H9 (cell line): ENCODE data around the gene TFF2. TPM values are rescaled to one million over a fixed set of nuclear protein-coding genes. Genes with fewer than 3 reads are reported as not detected.

Experiments used
- DNase-seq: peaks from one replicate; pipeline ENCODE4 v3.0.0-alpha.2; 2017
- H2AFZ ChIP-seq: one replicate; pipeline ENCODE4 v1.6.1; 2013; ENCODE audit warnings: mild to moderate bottlenecking, low read length, control low read depth, moderate library complexity
- H2AK5ac ChIP-seq: 2 replicates; pipeline ENCODE4 v1.6.1; 2013; ENCODE audit warnings: low read length, control low read depth, mixed read lengths; ENCODE audit not compliant: insufficient read length
- H2BK120ac ChIP-seq: one replicate; pipeline ENCODE4 v1.6.1; 2013; ENCODE audit warnings: low read depth, mild to moderate bottlenecking, low read length, control low read depth, inconsistent platforms; ENCODE audit not compliant: poor library complexity, severe bottlenecking
- H2BK12ac ChIP-seq: 2 replicates; pipeline ENCODE4 v1.6.1; 2013; ENCODE audit warnings: low read length, control low read depth, mixed read lengths, low read depth; ENCODE audit not compliant: insufficient read length
- H2BK15ac ChIP-seq: 2 replicates; pipeline ENCODE4 v1.6.1; 2013; ENCODE audit warnings: low read depth, low read length, control low read depth
- H2BK20ac ChIP-seq: one replicate; pipeline ENCODE4 v1.6.1; 2013; ENCODE audit warnings: low read depth, mild to moderate bottlenecking, low read length, control low read depth, inconsistent platforms; ENCODE audit not compliant: poor library complexity, severe bottlenecking
- H2BK5ac ChIP-seq: 2 replicates; pipeline ENCODE4 v1.6.1; 2013; ENCODE audit warnings: low read length, control low read depth, mixed read lengths; ENCODE audit not compliant: insufficient read length
- H3K14ac ChIP-seq: 2 replicates; pipeline ENCODE4 v1.6.1; 2013; ENCODE audit warnings: low read length, control low read depth; ENCODE audit not compliant: insufficient read depth
- H3K18ac ChIP-seq: 2 replicates; pipeline ENCODE4 v1.6.1; 2013; ENCODE audit warnings: low read depth, mild to moderate bottlenecking, mixed read lengths, low read length, control low read depth; ENCODE audit not compliant: insufficient read length
- H3K23ac ChIP-seq: 2 replicates; pipeline ENCODE4 v1.6.1; 2013; ENCODE audit warnings: low read length, control low read depth, mixed read lengths, low read depth; ENCODE audit not compliant: insufficient read length
- H3K23me2 ChIP-seq: 2 replicates; pipeline ENCODE4 v1.6.1; 2013; ENCODE audit warnings: low read depth, mild to moderate bottlenecking, mixed read lengths, low read length, control low read depth; ENCODE audit not compliant: insufficient read length, poor library complexity, severe bottlenecking
- H3K27ac ChIP-seq: 2 replicates; pipeline ENCODE4 v1.5.1; 2013; ENCODE audit warnings: low read length, control low read depth, mixed read lengths, low read depth; ENCODE audit not compliant: insufficient read length
- H3K27me3 ChIP-seq: 2 replicates; pipeline ENCODE4 v1.6.1; 2013; ENCODE audit warnings: low read length, control low read depth, inconsistent platforms; ENCODE audit not compliant: insufficient read depth
- H3K4ac ChIP-seq: 2 replicates; pipeline ENCODE4 v1.6.1; 2013; ENCODE audit warnings: low read depth, mild to moderate bottlenecking, control low read depth, inconsistent platforms, low read length, moderate library complexity
- H3K4me1 ChIP-seq: 2 replicates; pipeline ENCODE4 v1.6.1; 2013; ENCODE audit warnings: low read length, control low read depth, inconsistent platforms; ENCODE audit not compliant: insufficient read depth
- H3K4me2 ChIP-seq: 2 replicates; pipeline ENCODE4 v1.6.1; 2013; ENCODE audit warnings: low read length, control low read depth, mixed read lengths; ENCODE audit not compliant: insufficient read length, insufficient read depth
- H3K56ac ChIP-seq: 2 replicates; pipeline ENCODE4 v1.6.1; 2013; ENCODE audit warnings: low read depth, mild to moderate bottlenecking, mixed read lengths, low read length, control low read depth; ENCODE audit not compliant: insufficient read length
- H3K79me1 ChIP-seq: 2 replicates; pipeline ENCODE4 v1.6.1; 2013; ENCODE audit warnings: low read depth, mild to moderate bottlenecking, moderate library complexity, low read length, control low read depth, inconsistent platforms; ENCODE audit not compliant: insufficient read depth, poor library complexity, severe bottlenecking
- H3K79me2 ChIP-seq: 2 replicates; pipeline ENCODE4 v1.6.1; 2013; ENCODE audit warnings: low read length, control low read depth, inconsistent platforms; ENCODE audit not compliant: insufficient read depth
- H3K9ac ChIP-seq: 2 replicates; pipeline ENCODE4 v1.6.1; 2013; ENCODE audit warnings: low read length, control low read depth, mixed read lengths; ENCODE audit not compliant: insufficient read length; ENCODE audit errors: extremely low read depth
- H3K9me3 ChIP-seq: one replicate; pipeline ENCODE4 v1.6.1; 2013; ENCODE audit warnings: low read depth, low read length, inconsistent platforms; ENCODE audit not compliant: control insufficient read depth
- H3T11ph ChIP-seq: one replicate; pipeline ENCODE4 v1.6.1; 2013; ENCODE audit warnings: mild to moderate bottlenecking, low read length, control low read depth, inconsistent platforms
- H4K20me1 ChIP-seq: one replicate; pipeline ENCODE4 v1.6.1; 2013; ENCODE audit not compliant: control insufficient read depth, insufficient read length, insufficient read depth
- H4K5ac ChIP-seq: 2 replicates; pipeline ENCODE4 v1.6.1; 2013; ENCODE audit warnings: low read depth, mild to moderate bottlenecking, mixed read lengths, low read length, control low read depth; ENCODE audit not compliant: insufficient read length
- H4K8ac ChIP-seq: replicated peaks from 2 replicates; pipeline ENCODE4 v1.6.1; 2013; ENCODE audit warnings: low read length, control low read depth, mixed read lengths, low read depth; ENCODE audit not compliant: insufficient read length
- H4K91ac ChIP-seq: 2 replicates; pipeline ENCODE4 v1.6.1; 2013; ENCODE audit warnings: low read depth, mild to moderate bottlenecking, moderate library complexity, mixed read lengths, low read length, control low read depth; ENCODE audit not compliant: insufficient read length
- H3K27ac Mint-ChIP-seq, 3 experiments: 2 replicates in 2 of 3; 3 replicates in 1 of 3; pipeline ENCODE4 v1.8.0; 2020 to 2021; ENCODE audit warnings: mixed read lengths in 3 of 3, mild to moderate bottlenecking in 1 of 3, moderate library complexity in 1 of 3
- H3K27me3 Mint-ChIP-seq: 2 replicates; pipeline ENCODE4 v1.8.0; 2021; ENCODE audit warnings: low read depth, mild to moderate bottlenecking, moderate library complexity, mixed read lengths
- H3K36me3 Mint-ChIP-seq, 3 experiments: 2 replicates in 2 of 3; 3 replicates in 1 of 3; pipeline ENCODE4 v1.8.0; 2020 to 2021; ENCODE audit warnings: low read depth in 3 of 3, mixed read lengths in 3 of 3; ENCODE audit not compliant: insufficient read depth in 1 of 3
- H3K4me1 Mint-ChIP-seq, 2 experiments: 2 replicates each; pipeline ENCODE4 v1.8.0; 2020; ENCODE audit warnings: mixed read lengths in 2 of 2
- H3K4me3 Mint-ChIP-seq, 2 experiments: 2 replicates in 1 of 2; 3 replicates in 1 of 2; pipeline ENCODE4 v1.8.0; 2020 to 2021; ENCODE audit warnings: mild to moderate bottlenecking in 2 of 2, mixed read lengths in 2 of 2, moderate library complexity in 1 of 2
- H3K9me3 Mint-ChIP-seq, 2 experiments: 2 replicates in 1 of 2; 3 replicates in 1 of 2; pipeline ENCODE4 v1.8.0; 2020; ENCODE audit warnings: mild to moderate bottlenecking in 2 of 2, mixed read lengths in 2 of 2, moderate library complexity in 1 of 2
- WGBS: extraction: QIAGEN DNeasy Blood & Tissue Kit; methylation state at CpG from one replicate; pipeline ENCODE4 v1.1.7; 2013; ENCODE audit warnings: missing lambda C conversion rate, low lambda C conversion rate, mixed read lengths; ENCODE audit not compliant: insufficient read length; ENCODE audit errors: extremely low coverage; 5-methylcytosine and 5-hydroxymethylcytosine counted together
- total RNA-seq: library from RNA; stranded (reverse); gene quantifications from 2 replicates; pipeline ENCODE4 v1.2.1, GENCODE V29; 2021
- TF ChIP-seq, protein P1 (sequence below): fragments of 200-600 bp; sonication (generic); conservative IDR thresholded peaks from 3 replicates; pipeline ENCODE4 v1.8.0; 2021; ENCODE audit warnings: antibody characterized with exemption, mild to moderate bottlenecking

Gene TFF2
- total RNA-seq, 1 experiment from 2014 or later: not detected

DNA sequence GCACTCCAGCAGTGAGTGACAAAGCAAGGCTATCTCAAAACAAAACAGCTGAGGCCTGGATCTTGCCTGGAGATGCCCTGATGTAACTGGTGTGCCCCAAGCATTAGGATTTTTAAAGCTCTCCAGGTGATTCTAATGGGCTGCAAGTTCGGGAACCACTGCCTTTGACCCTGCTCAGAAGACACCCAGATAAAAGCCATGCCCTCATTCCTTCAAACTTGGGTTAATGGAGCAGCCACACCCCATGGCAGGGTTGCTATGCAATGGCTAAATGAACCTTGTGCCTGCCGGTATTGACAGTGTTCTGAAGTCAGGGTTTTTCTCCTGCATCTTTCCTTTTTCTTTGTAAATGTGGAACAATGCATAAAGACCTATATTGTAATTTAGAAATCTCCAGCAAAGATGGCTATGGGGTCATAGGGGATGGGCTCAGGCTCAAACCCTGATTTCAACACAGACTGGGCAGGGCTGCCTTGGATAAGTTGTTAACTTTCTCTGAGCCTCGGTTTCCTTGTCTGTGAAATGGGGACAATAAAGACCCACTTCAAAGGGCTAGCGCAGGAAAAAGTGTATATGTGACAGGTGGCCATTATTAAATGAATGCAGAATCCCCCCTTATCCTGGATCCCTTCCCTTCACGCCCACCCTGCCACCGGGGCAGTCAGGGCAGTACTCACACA is 36.0 kb downstream of the TFF2 start:
- H2BK20ac ChIP-seq: no peak overlapping the region
- H4K8ac ChIP-seq: no peak overlapping the region
- no CpG with 5 or more reads among the region's 6 CpGs for WGBS
- H3K56ac ChIP-seq: no peak overlapping the region
- H2AK5ac ChIP-seq: no peak overlapping the region
- peaks cover 56 to 59% of the 10 kb centered on the region in 2 experiments for H3K4me1 Mint-ChIP-seq
- H3K18ac ChIP-seq: no peak overlapping the region
- H3K23me2 ChIP-seq: no peaks in the 10 kb centered on the region
- H3K9ac ChIP-seq: no peak overlapping the region
- H3K27me3 ChIP-seq: no peaks in the 10 kb centered on the region
- no peaks in the 10 kb centered on the region for H3K79me2 ChIP-seq
- H4K91ac ChIP-seq: no peak overlapping the region
- H2BK120ac ChIP-seq: no peak overlapping the region
- no peak overlapping the region for H2BK5ac ChIP-seq
- H3K79me1 ChIP-seq: no peaks in the 10 kb centered on the region
- H3K9me3 ChIP-seq: no peaks in the 10 kb centered on the region
- H3K27me3 Mint-ChIP-seq: peaks cover 7% of the 10 kb centered on the region
- no peak for DNase-seq
- no peak overlapping the region for H2BK15ac ChIP-seq
- peaks cover 11% of the 10 kb centered on the region; the same call in 1 of the 2 replicates for H3K4me1 ChIP-seq
- no peak overlapping the region for H3K14ac ChIP-seq
- 0 out of 7 replicates have a peak overlapping the region, but pooled peaks of 2 of the 3 experiments have one; percentile 66 to 68 for H3K27ac Mint-ChIP-seq
- no peak overlapping the region for H3K4me3 Mint-ChIP-seq
- no peak overlapping the region for H3T11ph ChIP-seq
- H3K36me3 Mint-ChIP-seq: no peaks in the 10 kb centered on the region
- H3K23ac ChIP-seq: no peak overlapping the region
- no peak overlapping the region for H4K5ac ChIP-seq
- no peaks in the 10 kb centered on the region for H4K20me1 ChIP-seq
- no peak overlapping the region for H3K4ac ChIP-seq
- TF ChIP-seq, protein P1, sequence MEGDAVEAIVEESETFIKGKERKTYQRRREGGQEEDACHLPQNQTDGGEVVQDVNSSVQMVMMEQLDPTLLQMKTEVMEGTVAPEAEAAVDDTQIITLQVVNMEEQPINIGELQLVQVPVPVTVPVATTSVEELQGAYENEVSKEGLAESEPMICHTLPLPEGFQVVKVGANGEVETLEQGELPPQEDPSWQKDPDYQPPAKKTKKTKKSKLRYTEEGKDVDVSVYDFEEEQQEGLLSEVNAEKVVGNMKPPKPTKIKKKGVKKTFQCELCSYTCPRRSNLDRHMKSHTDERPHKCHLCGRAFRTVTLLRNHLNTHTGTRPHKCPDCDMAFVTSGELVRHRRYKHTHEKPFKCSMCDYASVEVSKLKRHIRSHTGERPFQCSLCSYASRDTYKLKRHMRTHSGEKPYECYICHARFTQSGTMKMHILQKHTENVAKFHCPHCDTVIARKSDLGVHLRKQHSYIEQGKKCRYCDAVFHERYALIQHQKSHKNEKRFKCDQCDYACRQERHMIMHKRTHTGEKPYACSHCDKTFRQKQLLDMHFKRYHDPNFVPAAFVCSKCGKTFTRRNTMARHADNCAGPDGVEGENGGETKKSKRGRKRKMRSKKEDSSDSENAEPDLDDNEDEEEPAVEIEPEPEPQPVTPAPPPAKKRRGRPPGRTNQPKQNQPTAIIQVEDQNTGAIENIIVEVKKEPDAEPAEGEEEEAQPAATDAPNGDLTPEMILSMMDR: no peak
- H2BK12ac ChIP-seq: no peak overlapping the region
- no peak overlapping the region for H3K27ac ChIP-seq
- H3K4me2 ChIP-seq: no peak overlapping the region
- no peak overlapping the region for H2AFZ ChIP-seq
- H3K9me3 Mint-ChIP-seq: no peaks in the 10 kb centered on the region; a peak in 1 of 5 replicates
